Thymus (tissue), 11 donors: ENCODE data around the gene SMIM21. TPM values are rescaled to one million over a fixed set of nuclear protein-coding genes. Genes with fewer than 3 reads are reported as not detected.

Experiments used
- DNase-seq, 9 donors: peaks; one replicate each; pipeline ENCODE4 v3.0.0-alpha.2; 2013; ENCODE audit warnings: low spot score in 9 of 9, low read depth in 6 of 9, missing footprints in 1 of 9
- H3K27ac ChIP-seq, 2 donors: one replicate each; pipeline ENCODE4 v1.5.1; 2013; ENCODE audit warnings: control low read depth in 1 of 2, low read depth in 1 of 2, low read length in 1 of 2, mild to moderate bottlenecking in 1 of 2, moderate library complexity in 1 of 2
- H3K27me3 ChIP-seq, 2 donors: one replicate each; pipeline ENCODE4 v1.5.1; 2013; ENCODE audit warnings: low read length in 1 of 2; ENCODE audit not compliant: control insufficient read depth in 2 of 2, insufficient read depth in 1 of 2
- H3K36me3 ChIP-seq, 2 donors: one replicate each; pipeline ENCODE4 v1.5.1; 2013; ENCODE audit warnings: low read length in 1 of 2, mild to moderate bottlenecking in 1 of 2, moderate library complexity in 1 of 2; ENCODE audit not compliant: control insufficient read depth in 2 of 2, insufficient read depth in 2 of 2
- H3K4me1 ChIP-seq, 2 donors: one replicate each; pipeline ENCODE4 v1.5.1; 2013; ENCODE audit warnings: low read length in 2 of 2; ENCODE audit not compliant: control insufficient read depth in 2 of 2, insufficient read depth in 2 of 2
- H3K4me3 ChIP-seq, 2 donors: one replicate each; pipeline ENCODE4 v1.5.1; 2013; ENCODE audit warnings: low read length in 2 of 2, control low read depth in 1 of 2, mild to moderate bottlenecking in 1 of 2
- H3K9me3 ChIP-seq, 2 donors: one replicate each; pipeline ENCODE4 v1.5.1; 2013; ENCODE audit warnings: low read length in 1 of 2, mild to moderate bottlenecking in 1 of 2; ENCODE audit not compliant: control insufficient read depth in 2 of 2, insufficient read depth in 1 of 2
- WGBS: extraction: QIAGEN DNeasy Blood & Tissue Kit; methylation state at CpG from one replicate; pipeline ENCODE4 v1.1.7; 2013; 5-methylcytosine and 5-hydroxymethylcytosine counted together
- polyA plus RNA-seq: library from polyadenylated mRNA; stranded (reverse); fragments of 200-250 nt; gene quantifications from one replicate; pipeline ENCODE4 v1.2.3, GENCODE V29; 2013
- total RNA-seq: library from RNA; stranded (reverse); fragments of 120-200 nt; gene quantifications from one replicate; pipeline ENCODE4 v1.2.4, GENCODE V29; 2013
- donor health status: healthy.

SMIM21 gene
- total and polyA plus RNA-seq, 2 donors, result 0.02 TPM; not detected in 1

DNA sequence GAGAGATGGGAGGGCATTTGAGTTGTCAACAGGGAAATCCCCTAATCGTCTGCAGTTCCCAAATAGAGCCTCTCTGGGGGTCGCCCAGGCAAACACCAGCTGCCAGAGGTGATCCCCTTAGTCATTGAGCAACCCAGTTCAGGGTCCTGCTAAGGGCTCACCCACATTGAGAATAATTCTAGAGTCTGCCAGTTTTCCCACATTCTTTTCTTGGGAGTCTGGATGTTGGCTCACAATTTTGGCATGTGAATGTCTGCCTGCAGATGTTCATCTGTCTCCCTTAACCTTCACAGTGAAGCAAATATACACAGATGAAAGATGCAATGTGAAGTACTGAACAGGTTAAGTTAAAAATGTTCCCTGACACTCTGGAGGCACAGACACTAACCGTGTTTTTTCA lies 11.4 kb upstream of the SMIM21 start:
- no peak overlapping the region for H3K4me3 ChIP-seq
- H3K36me3 ChIP-seq, result no peaks in the 10 kb centered on the region
- DNase-seq, result no peak
- H3K27ac ChIP-seq, result no peak overlapping the region
- WGBS, result 87% methylated on average over 3 of the region's 3 CpGs
- no peaks in the 10 kb centered on the region for H3K4me1 ChIP-seq
- H3K9me3 ChIP-seq, result no peaks in the 10 kb centered on the region
- H3K27me3 ChIP-seq, result no peaks in the 10 kb centered on the region

DNA sequence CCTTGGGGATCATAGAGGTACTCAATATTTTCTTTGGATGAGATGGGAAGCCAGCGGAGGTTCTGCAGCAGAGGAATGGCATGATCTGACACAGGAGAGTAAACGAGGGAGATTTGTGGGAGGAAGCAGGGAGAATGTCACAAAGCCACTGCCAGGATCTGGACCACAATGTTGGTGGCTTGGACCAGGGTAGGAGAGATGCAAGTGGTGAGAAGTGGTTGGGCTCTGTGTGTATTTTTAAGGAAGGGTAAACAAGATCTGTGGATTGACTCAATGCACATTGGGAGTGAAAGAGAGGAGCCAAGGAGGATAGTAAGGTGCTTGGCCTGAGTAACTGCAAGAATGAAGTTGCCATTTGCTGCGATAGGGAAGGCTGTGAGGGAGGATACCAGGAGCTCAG lies 10.5 kb upstream of the SMIM21 start:
- WGBS, result 90% methylated on average over 3 of the region's 3 CpGs
- no peaks in the 10 kb centered on the region for H3K9me3 ChIP-seq
- H3K36me3 ChIP-seq, result no peaks in the 10 kb centered on the region
- no peak overlapping the region for H3K4me3 ChIP-seq
- H3K4me1 ChIP-seq, result no peaks in the 10 kb centered on the region
- no peak for DNase-seq
- peaks cover 0 to 2% of the 10 kb centered on the region in 2 donors for H3K27me3 ChIP-seq
- H3K27ac ChIP-seq, result no peak overlapping the region

DNA sequence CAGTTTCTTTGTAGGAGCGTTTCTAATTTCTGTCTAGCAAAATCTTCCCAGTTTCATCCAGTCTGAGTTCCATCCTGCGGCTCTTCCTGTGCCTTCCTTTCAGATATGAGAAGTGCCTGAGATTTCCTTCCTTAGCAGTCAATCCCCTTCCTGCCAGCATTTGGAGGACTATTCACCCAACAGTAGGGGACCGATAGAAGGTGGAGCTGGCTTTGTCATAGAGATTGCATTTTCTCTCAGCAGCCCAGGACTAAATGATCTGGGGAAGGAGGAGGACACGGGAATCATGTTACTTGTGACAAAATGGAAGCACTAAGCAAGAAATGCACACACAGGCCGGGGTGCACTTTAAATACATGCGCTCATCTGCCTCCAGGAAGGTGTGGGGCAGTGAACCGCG lies 5.6 kb upstream of the SMIM21 start:
- Histone ChIP-seq H3K27ac (no peak overlapping the region), H3K27me3 (peaks cover 0 to 2% of the 10 kb centered on the region in 2 donors), H3K36me3 (no peaks in the 10 kb centered on the region), H3K9me3 (no peaks in the 10 kb centered on the region), H3K4me3 (no peak overlapping the region), H3K4me1 (no peaks in the 10 kb centered on the region)
- no peak for DNase-seq
- 88% methylated on average over 8 of the region's 8 CpGs for WGBS

DNA sequence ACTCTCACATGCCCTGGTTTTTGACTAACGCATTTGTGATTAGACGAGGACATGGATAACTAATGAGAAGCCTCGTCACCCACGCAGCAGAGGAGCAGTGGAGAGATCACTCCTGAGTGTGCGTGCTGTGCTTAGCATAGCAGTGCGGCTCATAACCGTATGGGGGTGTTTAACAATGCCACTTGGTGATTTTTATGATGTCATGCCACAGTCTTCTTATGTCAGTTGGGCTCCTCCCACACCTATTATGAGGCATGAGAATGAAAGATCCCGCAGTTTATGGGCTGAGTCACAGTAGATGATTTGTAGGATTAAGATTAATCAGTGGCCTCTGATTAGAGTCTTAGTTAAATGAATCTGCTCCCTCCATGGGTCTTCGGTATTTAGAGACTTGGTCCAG lies 2.5 kb upstream of the SMIM21 start:
- no peaks in the 10 kb centered on the region for H3K9me3 ChIP-seq
- no peaks in the 10 kb centered on the region for H3K36me3 ChIP-seq
- no peak overlapping the region for H3K4me3 ChIP-seq
- H3K27ac ChIP-seq, result no peak overlapping the region
- no peak for DNase-seq
- peaks cover 0 to 2% of the 10 kb centered on the region in 2 donors for H3K27me3 ChIP-seq
- WGBS, result 98% methylated on average over 9 of the region's 9 CpGs
- H3K4me1 ChIP-seq, result no peaks in the 10 kb centered on the region

DNA sequence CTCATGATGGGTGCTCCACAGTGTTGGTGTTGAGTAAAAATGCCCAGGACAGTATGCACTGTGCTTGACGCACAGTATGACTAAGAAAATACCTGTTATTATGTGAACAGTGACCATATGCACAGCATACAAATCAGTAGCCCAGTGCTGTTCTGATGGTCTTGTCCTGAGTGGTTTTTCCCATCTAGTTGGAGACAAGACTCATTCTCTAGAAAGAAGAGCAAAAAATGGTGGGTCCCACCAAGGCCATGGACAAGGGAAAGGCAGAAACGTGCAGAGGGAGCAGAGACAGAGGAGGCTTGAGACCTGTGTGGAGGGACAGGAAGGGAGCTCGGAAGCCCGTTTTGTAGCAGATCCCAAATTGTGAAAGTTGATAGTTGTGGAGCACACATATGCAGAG lies 987 bp upstream of the SMIM21 start:
- no peaks in the 10 kb centered on the region for H3K36me3 ChIP-seq
- 97% methylated on average over 4 of the region's 4 CpGs for whole genome bisulfite sequencing
- H3K9me3 ChIP-seq, result no peaks in the 10 kb centered on the region
- no peaks in the 10 kb centered on the region for H3K4me1 ChIP-seq
- H3K27me3 ChIP-seq, result peaks cover 0 to 2% of the 10 kb centered on the region in 2 donors
- no peak for DNase-seq
- no peak overlapping the region for H3K4me3 ChIP-seq
- no peak overlapping the region for H3K27ac ChIP-seq

DNA sequence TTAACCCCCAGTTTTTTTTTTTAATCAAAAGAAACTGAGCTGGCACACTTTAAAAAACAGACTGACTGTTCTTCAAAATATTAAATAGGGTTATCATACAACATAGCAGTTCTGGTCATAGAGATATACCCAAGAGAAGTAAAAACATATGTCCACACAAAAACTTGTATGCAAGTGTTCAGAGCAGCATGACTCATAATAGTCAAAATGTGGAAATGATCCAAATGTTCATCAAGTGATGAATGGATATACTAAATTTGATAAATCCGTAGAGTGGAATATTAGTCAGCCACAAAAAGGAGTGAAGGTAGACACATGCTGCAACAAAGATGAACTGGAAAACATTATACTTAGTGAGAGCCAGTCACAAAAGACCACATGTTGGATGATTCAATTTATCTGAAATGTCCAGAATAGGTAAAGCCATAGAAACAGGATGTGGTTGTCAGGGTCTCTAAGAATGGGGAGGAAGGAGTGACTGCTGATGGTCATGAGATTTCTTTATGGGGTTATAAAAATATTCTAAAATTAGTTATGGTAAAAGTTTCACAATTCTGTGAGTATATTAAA lies 5.1 kb downstream of the SMIM21 start:
- H3K4me1 ChIP-seq, result no peaks in the 10 kb centered on the region

DNA sequence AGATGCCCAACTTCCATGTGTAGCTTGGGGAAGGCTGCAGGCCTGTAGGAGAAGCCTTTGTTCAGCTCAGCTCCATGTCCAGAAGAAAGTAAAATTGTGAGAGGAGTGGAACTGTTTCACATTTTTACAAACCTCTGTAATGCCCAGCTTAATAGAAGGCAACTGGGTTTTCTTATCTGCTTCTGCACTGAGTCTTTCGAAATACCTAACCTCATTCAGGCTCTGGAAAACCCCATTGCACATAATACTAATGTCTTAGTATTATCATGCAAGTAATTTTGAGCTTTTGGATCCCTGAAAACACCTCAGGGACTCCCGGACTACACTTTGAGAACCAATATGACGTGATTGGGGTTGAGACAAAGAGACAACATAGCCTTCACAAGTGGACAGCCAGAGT lies 5.8 kb downstream of the SMIM21 start:
- no peaks in the 10 kb centered on the region for H3K27me3 ChIP-seq
- H3K27ac ChIP-seq, result no peak overlapping the region
- no peaks in the 10 kb centered on the region for H3K4me1 ChIP-seq
- H3K9me3 ChIP-seq, result no peaks in the 10 kb centered on the region
- H3K36me3 ChIP-seq, result no peaks in the 10 kb centered on the region
- H3K4me3 ChIP-seq, result no peak overlapping the region
- 93% methylated on average over 3 of the region's 3 CpGs for WGBS
- DNase-seq, result no peak

More for the DNA sequence above, 5.1 kb downstream of the SMIM21 start:
- H3K36me3 ChIP-seq, result no peaks in the 10 kb centered on the region
- H3K4me3 ChIP-seq, result no peak overlapping the region
- H3K9me3 ChIP-seq, result no peaks in the 10 kb centered on the region
- H3K27ac ChIP-seq, result no peak overlapping the region
- 94% methylated on average over 1 of the region's 1 CpG for WGBS
- no peaks in the 10 kb centered on the region for H3K27me3 ChIP-seq
- no peak for DNase-seq

DNA sequence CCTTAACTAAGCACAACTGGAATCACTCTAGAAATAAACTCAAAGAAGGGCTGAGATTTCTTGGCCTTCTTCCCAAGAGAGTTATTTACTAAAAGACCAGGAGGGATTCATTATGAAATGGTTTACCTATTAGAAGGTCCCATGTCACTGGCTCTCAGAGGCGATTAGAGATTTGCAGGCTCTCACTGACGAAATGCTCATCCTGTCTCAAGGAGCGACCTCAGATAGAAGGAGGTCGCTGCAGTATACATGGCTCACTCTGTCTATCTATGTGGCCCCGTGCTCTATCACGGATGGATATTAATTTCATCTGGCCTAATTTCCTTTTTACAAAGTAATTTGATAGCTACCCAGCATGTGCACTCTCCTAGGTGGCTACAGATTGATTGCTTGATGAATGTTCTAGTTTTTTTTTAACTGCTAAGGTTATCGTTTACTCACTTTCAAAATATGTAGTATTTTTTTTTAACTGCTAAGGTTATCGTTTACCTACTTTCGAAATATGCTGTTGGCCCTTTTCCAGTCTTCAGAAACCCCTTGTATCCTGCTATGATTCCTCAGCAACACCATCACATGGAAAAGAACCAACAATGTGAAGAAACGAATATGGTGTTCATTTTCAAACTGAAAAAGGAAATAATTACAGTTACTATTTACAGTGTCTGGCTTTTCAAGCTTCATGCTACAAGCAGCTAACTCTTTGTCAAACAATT lies 9.1 kb downstream of the SMIM21 start:
- DNase-seq, result no peak
- H3K4me3 ChIP-seq, result no peak overlapping the region
- 93% methylated on average over 10 of the region's 10 CpGs for WGBS
- H3K27ac ChIP-seq, result no peak overlapping the region
- no peaks in the 10 kb centered on the region for H3K4me1 ChIP-seq
- H3K9me3 ChIP-seq, result no peaks in the 10 kb centered on the region
- no peaks in the 10 kb centered on the region for H3K27me3 ChIP-seq
- no peaks in the 10 kb centered on the region for H3K36me3 ChIP-seq

DNA sequence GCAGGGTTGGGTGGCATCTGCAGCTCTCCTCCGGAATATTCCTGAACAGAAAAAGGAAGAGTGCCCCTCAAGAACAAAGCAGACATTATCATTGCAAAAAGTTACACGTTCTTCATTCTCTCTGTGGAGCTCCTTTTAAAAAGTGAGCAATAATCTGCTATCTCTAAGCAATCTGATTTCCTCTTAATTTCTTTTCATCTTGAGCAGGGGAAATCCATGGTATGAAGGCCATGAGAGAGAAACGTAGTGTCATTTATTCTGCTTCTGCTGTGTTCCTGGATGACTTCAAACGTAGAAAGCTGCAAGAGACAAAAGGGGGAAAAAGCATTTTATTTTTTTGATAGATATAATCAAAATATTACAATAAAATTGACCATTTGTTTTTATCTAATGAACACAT lies 16.9 kb downstream of the SMIM21 start:
- Histone ChIP-seq H3K27me3 (no peaks in the 10 kb centered on the region), H3K4me3 (no peak overlapping the region), H3K27ac (no peak overlapping the region), H3K36me3 (no peaks in the 10 kb centered on the region), H3K4me1 (no peaks in the 10 kb centered on the region), H3K9me3 (no peaks in the 10 kb centered on the region)
- WGBS, result 57% methylated on average over 4 of the region's 4 CpGs
- DNase-seq, result no peak
